ENCODE data around the gene C22orf23.

Gene C22orf23

DNA sequence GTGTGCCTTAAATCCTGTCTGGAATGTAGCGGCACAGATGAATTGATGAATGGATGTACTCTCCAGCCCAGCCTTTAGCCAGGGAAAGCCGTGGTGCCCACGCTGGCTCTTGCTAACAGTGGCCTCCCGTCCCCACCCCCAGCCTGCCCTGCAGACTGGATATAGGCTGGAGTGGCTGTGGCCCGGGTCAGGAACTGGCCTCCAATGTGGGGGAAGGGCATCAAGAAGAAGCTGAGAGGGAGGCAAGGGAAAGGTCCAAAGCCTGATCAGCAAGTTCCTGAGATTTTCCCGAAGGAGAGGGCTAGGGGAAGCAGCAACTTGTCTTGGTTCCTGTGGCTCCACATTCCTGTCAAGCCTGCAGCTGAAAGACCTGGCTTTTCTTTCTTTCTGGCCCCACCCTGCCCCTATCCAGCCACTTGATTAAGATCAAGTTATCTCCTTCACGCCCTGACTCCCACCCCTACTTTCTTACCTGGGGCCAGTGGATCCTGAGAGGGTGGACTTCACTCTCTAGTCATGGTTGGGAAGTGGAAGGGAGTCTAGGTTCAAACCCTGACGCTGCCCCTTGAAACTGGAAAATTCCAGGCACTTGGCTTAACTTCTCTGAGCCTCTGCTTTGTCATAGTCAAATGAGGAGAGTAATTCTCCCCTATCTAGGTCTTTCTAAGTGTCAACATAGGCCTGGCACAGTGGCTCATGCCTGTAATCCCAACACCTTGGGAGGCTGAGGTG, 58.3 kb downstream of the C22orf23 start:
- no peak for DNase-seq

DNA sequence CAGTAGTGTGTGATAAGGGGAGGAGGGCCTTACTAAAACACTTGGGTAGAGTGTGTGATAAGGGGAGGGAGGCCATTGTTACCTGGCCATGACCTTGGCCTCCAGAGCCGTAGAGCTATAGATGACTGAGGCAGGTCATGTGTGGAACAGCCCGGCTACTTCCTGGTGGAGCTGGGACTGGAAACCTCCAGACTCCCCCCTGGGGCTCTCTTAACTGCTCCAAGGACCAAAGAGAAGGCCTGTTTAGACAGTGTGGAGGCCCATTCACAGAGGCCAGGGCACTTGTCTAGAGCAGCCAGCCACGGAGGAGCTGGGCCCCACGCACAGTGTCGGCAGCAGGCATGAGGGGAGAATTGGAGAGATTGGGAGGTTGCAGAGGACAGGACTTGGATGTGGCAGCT, 59.8 kb downstream of the C22orf23 start:
- DNase-seq, result no peak

Measured in activated CD4-positive, alpha-beta T cell treated with anti-CD3 and anti-CD28 coated beads for 1 hour (primary cell).